Bronchial epithelial cell (primary cell): Measurements from ENCODE around the gene C5orf47. TPM values are rescaled to one million over a fixed set of nuclear protein-coding genes. Genes with fewer than 3 reads are reported as not detected.

ENCODE experiments used
- DNase-seq: peaks from one replicate; pipeline ENCODE4 v3.0.0-alpha.2; 2010; ENCODE audit warnings: low read depth
- FAIRE-seq: peaks from 2 replicates; lab custom pipeline; 2011; peaks lifted over from hg19 to GRCh38; lab: Jason Lieb, UNC
- H3K27me3 ChIP-seq: 2 replicates; pipeline ENCODE4 v1.5.1; 2011; ENCODE audit warnings: low read length; ENCODE audit not compliant: control insufficient read depth, insufficient read depth
- H3K36me3 ChIP-seq: 2 replicates; pipeline ENCODE4 v1.5.1; 2011; ENCODE audit warnings: low read length; ENCODE audit not compliant: control insufficient read depth, insufficient read depth
- H3K4me3 ChIP-seq: 2 replicates; pipeline ENCODE4 v1.5.1; 2011; ENCODE audit warnings: mild to moderate bottlenecking, low read depth, low read length, control low read depth
- CTCF ChIP-seq: IDR thresholded peaks from 2 replicates; pipeline ENCODE4 v1.5.1; 2011; ENCODE audit warnings: mild to moderate bottlenecking, moderate library complexity, low read length, control low read depth, inconsistent platforms; ENCODE audit not compliant: insufficient read depth, severe bottlenecking
- total RNA-seq: library from RNA; depleted of rRNA; stranded (reverse); fragments of >200 nt; gene quantifications from 2 replicates; pipeline ENCODE4 v1.2.1, GENCODE V29; 2014

C5orf47 gene
- total RNA-seq: under 0.01 and 0.13 TPM in 2 replicates

- Histone ChIP-seq H3K27me3 (no peaks in the 10 kb centered on the region), H3K4me3 (no peak within 1 kb of the TSS), H3K36me3 (no peaks in the 10 kb centered on the region)
- FAIRE-seq (no peak), DNase-seq (no peak)
- no peak for TF ChIP-seq CTCF
Measured at GRCh38 chr5:173988554-173989431, at the start of gene C5orf47. Gene C5orf47 (plus strand): TSS chr5:173989170. CDS start chr5:173989264, 94 bp downstream.

DNA sequence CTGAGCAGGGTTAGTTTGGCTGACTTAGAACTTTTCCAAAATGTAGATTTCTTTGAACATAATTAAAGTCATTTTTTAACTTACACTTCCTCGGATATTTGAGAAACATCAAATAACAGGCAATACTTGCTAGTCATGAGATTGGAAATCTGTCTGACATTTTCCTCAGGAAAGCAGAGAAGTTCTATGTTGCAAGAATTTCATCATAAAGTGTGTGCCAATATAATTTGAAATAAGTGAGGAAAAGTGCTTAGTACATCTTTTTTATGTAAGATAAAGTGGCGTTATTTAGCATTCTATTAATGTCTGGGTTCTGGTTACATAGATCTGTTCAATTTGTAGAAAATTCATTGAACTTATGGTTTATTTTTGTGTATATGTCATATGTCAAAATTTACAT is 48.7 kb upstream of the C5orf47 start:
- Histone ChIP-seq H3K4me3 (no peak overlapping the region), H3K27me3 (no peaks in the 10 kb centered on the region), H3K36me3 (peaks cover 3% of the 10 kb centered on the region)
- no peak for FAIRE-seq
- TF ChIP-seq CTCF: no peak
- no peak for DNase-seq

DNA sequence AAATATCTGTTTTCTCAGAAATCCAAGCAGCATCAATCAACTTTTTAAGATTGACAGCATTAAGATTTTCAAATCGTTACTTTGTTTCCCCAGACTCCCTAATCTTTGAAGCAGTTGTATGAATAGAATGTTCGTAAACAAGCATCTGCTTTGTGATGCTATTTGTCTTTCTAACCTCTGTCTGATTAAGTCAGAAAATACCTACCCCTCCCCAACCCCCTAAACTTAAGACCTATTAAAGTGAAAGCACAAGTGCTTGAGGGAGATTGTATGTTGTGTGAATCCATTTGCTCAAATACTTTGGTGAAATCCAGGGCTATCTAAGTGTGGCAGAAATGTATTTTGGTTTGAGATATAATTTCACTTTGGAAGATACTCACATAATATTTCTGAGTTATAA is 47.9 kb upstream of the C5orf47 start:
- DNase-seq: no peak
- FAIRE-seq: no peak
- Histone ChIP-seq H3K27me3 (no peaks in the 10 kb centered on the region), H3K4me3 (no peak overlapping the region), H3K36me3 (peaks cover 3% of the 10 kb centered on the region)
- no peak for TF ChIP-seq CTCF

DNA sequence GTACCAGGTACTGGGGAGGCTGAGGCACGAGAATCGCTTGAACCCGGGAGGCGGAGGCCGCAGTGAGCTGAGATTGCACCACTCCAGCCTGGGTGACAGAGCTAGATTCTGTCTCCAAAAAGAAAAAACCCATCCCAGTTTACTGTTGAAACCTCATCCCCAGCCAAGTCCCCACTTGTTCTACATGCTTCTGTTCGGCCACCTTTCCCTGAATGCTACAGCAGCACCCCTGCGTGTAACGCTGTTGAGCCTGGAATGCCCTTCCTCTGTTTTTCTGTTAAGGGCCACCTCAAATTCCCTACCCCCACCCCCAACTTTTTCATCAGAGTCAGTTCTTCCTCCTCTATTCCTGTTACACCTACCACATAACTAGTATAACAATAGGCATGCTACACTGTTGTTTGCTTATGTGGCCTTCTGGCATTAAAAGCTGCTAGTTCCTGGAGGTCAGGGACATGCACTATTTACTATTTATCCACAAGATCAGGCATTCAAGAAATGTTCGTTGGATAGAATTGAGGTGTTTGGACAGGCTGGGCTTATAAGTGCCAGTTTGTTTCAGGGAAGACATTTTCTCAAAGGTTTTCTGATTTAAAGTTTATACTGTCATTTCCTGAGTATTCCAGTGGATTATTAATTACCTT is 47.1 kb upstream of the C5orf47 start:
- no peak for FAIRE-seq
- no peak for DNase-seq
- H3K4me3 ChIP-seq: no peak overlapping the region
- peaks cover 3% of the 10 kb centered on the region for H3K36me3 ChIP-seq
- no peaks in the 10 kb centered on the region for H3K27me3 ChIP-seq
- TF ChIP-seq CTCF: no peak

DNA sequence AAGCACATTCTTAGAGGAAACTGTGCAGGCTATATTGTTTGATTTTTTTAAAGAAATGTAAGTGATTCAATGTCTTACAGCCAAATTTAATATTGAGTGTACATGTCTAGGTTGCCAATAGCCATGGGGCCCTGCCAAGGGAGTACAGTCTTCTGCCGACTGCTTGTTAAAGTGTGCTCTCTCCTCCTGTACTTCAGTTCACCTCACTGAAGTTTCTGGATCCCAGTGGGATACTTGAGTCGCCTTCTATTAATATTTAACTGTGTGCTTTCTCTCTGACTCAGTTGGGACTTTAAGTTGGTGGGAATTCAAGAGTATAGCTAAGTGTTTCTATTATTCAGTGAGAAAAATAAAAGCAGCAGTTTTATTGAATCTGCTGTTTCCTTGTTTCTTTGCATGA is 44.5 kb upstream of the C5orf47 start:
- FAIRE-seq: no peak

More for the DNA sequence above, 44.5 kb upstream of the C5orf47 start:
- H3K27me3 ChIP-seq: no peaks in the 10 kb centered on the region
- H3K4me3 ChIP-seq: no peak overlapping the region
- DNase-seq: no peak
- H3K36me3 ChIP-seq: peaks cover 3% of the 10 kb centered on the region
- no peak for TF ChIP-seq CTCF
